Limb (tissue), 2 donors: ENCODE measurements around the gene OGA.

ENCODE experiments used
- DNase-seq, 2 donors: peaks; one replicate each; pipeline ENCODE4 v3.0.0-alpha.2; 2016; ENCODE audit errors: extremely low spot score in 2 of 2

Gene OGA

GRCh38 chr10:101837748-101838147 is 19.5 kb upstream of the OGA start:
- no peak for DNase-seq

GRCh38 chr10:101835362-101835761 is 17.1 kb upstream of the OGA start:
- no peak for DNase-seq

- no peak for DNase-seq
Observed at GRCh38 chr10:101834341-101834740, 16.1 kb upstream of the OGA start.

GRCh38 chr10:101833466-101833865 is 15.2 kb upstream of the OGA start:
- DNase-seq = no peak

- peak in 1 of 2 donors; percentile 46 for DNase-seq
Observed at GRCh38 chr10:101832325-101832771, 14.1 kb upstream of the OGA start.

- DNase-seq = no peak
Observed at GRCh38 chr10:101831169-101831811, 13.0 kb upstream of the OGA start.

GRCh38 chr10:101830322-101831168 is 12.3 kb upstream of the OGA start:
- DNase-seq = peak; percentile 91 to 95

GRCh38 chr10:101829561-101830315 is 11.5 kb upstream of the OGA start:
- peak; percentile 47 to 83 for DNase-seq

GRCh38 chr10:101828766-101829551 is 10.7 kb upstream of the OGA start:
- peak in 1 of 2 donors; percentile 23 for DNase-seq

GRCh38 chr10:101827919-101828600 is 9.8 kb upstream of the OGA start:
- DNase-seq = no peak

- no peak for DNase-seq
Observed at GRCh38 chr10:101826852-101827434, 8.7 kb upstream of the OGA start.

- DNase-seq = no peak
Observed at GRCh38 chr10:101824736-101825135, 6.5 kb upstream of the OGA start.

GRCh38 chr10:101818872-101819633 is 809 bp upstream of the OGA start:
- no peak for DNase-seq

- DNase-seq = peak; percentile 75 to 83
Observed at GRCh38 chr10:101817337-101818118, 716 bp downstream of the OGA start.

GRCh38 chr10:101816913-101817336 is 1.3 kb downstream of the OGA start:
- no peak for DNase-seq

GRCh38 chr10:101816376-101816775 is 1.9 kb downstream of the OGA start:
- DNase-seq = no peak

- no peak for DNase-seq
Observed at GRCh38 chr10:101814466-101815071, 3.7 kb downstream of the OGA start.

GRCh38 chr10:101812606-101813005 is 5.6 kb downstream of the OGA start:
- DNase-seq = no peak
